HG03457 (cell line): ENCODE measurements around the gene BMPR1B.

ENCODE experiments used
- ATAC-seq: cut with Tn5 transposase; IDR thresholded peaks from one replicate; pipeline ENCODE4 v1.9.1; 2021; ENCODE audit warnings: moderate number of reproducible peaks; ENCODE audit not compliant: unreplicated experiment

BMPR1B gene

GRCh38 chr4:94905511-94905910 lies 147.8 kb downstream of the BMPR1B start:
- no peak for ATAC-seq

- no peak for ATAC-seq
Observed at GRCh38 chr4:94909645-94910044, 151.9 kb downstream of the BMPR1B start.

GRCh38 chr4:94911106-94911505 lies 153.4 kb downstream of the BMPR1B start:
- ATAC-seq = no peak

DNA sequence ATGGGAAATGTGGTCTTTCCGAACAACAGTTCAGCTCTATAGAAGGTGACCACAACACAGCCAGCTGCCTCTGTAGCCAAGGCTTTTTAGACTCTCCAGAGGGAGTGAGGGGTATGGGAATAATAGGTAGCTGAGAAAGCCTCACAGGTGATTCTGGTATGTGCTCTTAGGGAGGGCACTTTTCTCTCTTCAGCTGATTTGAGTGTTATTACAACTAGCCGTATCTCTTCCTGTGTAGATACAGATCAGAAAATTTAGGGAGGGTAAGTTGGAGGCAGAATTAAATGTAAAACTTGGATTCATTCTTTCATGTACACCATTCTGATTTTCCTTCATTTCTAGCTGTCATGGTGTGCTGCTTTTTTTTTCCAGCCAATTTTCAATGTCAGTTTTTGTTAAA lies 154.9 kb downstream of the BMPR1B start:
- ATAC-seq = no peak

DNA sequence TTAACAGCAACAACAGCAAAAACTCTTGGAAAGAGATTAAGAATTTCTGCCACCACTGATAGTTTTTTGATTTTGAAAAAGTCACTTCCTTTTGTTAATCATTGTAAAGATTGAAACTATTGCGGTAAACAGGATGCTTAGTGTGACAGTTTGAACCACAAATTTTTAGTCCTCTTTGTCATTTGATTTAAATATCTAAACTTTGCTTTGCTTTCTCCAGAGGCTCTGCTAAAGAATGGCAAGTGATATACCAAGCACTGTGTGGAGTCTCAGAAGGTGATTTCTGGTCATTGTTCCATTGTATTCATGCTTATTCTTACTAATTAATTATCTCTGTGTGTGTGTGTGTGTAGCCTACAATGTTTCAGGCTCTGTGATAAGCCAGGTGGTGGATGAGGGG lies 155.6 kb downstream of the BMPR1B start:
- peak; percentile 89 for ATAC-seq

GRCh38 chr4:94917146-94917545 lies 159.4 kb downstream of the BMPR1B start:
- ATAC-seq = no peak

GRCh38 chr4:94918543-94918942 lies 160.8 kb downstream of the BMPR1B start:
- no peak for ATAC-seq

GRCh38 chr4:94920369-94920768 lies 162.6 kb downstream of the BMPR1B start:
- no peak for ATAC-seq

DNA sequence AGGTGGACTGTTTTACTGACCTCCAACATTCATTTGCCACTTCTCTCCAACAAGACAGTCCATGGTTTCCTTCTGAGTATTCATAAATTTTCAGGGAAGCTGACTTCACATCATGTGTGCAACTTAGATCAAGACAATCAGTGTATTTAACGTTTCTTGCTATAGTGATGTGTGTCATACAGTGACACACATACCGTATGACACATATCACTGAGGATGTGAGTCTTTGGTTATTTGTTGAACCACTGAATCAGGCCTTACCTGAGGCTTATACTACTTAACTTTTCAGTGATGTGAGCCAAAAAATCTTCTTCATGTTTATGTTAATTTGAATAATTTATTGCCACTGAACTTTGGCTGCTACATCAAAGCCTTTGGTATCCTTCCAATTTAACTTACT lies 166.8 kb downstream of the BMPR1B start:
- ATAC-seq = no peak

GRCh38 chr4:94925764-94926347 lies 168.1 kb downstream of the BMPR1B start:
- no peak for ATAC-seq

DNA sequence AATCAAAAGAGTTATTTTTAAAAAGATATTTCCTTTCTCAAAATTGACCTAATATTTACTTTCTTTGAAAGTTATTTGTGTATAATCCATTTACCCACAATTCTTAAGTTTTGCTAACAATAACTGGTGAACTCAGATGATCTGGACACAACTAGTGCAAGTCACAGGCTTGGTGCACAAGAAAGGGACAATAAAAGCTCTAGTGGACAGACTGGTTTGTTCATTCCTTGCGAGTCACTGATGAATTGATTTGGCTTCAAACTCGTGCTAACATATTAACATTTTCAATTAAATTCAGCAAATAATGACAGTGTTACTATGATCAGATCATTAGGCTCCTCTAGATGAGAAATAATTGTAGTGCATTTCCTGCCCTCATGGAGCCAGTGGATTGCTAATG lies 169.2 kb downstream of the BMPR1B start:
- no peak for ATAC-seq

DNA sequence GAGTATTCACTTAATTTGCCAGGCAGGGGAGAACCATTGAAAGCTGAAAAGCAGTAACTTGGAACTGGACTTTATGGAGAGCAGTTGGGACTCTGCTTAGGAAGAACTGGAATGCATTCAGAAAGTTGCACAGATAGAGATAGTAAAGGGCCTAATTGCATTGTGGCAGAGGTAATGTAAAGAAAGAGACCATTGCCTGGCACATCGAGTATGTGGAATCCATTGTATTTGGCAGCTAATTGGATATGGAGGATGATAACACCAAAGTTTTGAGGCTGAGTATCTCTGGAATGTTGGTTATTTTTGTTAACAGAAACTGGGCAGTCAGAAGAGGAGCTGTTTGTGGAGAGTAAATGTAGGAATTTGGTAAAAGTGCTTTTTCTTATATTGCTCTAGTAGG lies 169.9 kb downstream of the BMPR1B start:
- ATAC-seq = no peak

GRCh38 chr4:94929696-94930095 lies 171.9 kb downstream of the BMPR1B start:
- ATAC-seq = no peak

GRCh38 chr4:94931626-94932025 lies 173.9 kb downstream of the BMPR1B start:
- no peak for ATAC-seq

- ATAC-seq = no peak
Observed at GRCh38 chr4:94932366-94932765, 174.6 kb downstream of the BMPR1B start.

DNA sequence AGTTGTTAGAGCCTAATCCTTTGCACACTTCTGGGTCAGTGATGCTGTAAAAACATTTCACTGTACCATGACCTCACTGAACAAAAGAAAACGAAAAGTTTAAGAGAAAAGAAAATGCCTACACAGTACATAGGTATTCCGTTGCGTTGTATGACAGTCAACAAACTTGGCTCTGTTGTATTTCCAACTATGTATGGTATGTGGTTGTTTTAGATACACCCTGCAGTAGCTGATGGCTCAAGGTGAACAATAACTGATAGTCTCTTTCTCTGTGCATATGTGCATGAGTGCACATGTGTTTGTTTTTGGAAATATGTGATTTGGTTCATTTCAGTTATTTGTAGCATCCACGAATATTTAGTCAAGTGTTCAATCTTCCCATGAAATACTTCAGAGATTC lies 176.0 kb downstream of the BMPR1B start:
- no peak for ATAC-seq

GRCh38 chr4:94934201-94934600 lies 176.4 kb downstream of the BMPR1B start:
- no peak for ATAC-seq

GRCh38 chr4:94934864-94935263 lies 177.1 kb downstream of the BMPR1B start:
- ATAC-seq = no peak

DNA sequence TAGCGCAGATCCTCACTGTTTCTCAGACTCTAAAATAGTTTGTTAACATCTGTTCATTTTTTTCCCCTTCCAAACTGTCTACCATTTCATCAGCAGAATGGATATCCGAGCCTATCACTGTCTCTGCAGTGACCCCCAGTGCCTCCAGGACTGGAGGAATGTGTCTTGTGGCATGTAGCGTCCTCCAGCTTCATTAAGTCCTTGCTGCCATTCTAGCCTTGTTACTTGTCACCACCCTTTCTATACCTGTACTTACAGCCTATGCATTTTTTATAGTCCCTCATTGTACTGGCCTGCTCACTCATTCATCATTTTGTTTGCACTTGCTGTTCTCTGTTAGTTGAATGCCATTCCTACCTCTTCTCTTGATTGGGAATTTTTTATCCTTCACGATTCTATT lies 179.1 kb downstream of the BMPR1B start:
- ATAC-seq = no peak

- no peak for ATAC-seq
Observed at GRCh38 chr4:94939791-94940519, 182.2 kb downstream of the BMPR1B start.

DNA sequence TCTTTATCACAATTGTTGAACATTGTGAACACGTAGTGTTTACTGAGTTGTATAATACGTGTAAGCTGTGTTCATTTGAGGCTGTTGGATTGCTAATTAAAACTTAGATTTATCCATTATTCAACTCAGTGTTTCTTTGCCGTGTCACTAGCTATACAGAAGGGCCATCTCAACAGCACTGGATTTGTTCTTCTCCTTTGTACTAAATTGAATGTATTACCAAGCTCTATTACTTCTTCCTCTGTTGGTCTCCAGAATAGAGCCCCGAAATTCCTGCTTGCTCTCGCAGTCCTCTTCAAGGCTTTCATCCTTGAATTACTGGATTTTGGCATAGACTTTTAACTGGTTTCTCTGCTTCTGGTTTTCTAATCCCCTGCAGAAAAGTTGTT lies 182.8 kb downstream of the BMPR1B start:
- ATAC-seq = no peak

GRCh38 chr4:94941706-94942105 lies 184.0 kb downstream of the BMPR1B start:
- ATAC-seq = no peak

DNA sequence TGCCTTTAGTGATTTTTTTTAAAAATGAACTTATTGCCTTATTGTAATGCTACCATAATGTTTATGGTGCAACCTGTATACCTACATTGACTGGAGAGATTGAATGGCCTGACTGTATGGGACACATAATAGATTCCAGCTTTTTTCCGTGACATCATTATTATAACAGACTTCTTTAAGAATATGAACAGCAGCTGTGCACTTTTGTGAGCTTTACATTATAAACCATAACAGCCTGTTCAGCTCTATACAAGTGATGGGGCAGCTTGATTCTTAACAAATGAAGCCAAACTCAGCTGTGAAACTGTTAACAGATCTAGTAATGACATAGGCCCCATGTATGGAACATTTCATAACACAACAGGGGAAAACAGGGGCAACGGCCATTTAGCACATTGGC lies 187.0 kb downstream of the BMPR1B start:
- no peak for ATAC-seq
